GM18508 (cell line): ENCODE data around the gene MORC2.

ENCODE experiments used
- ATAC-seq: cut with Tn5 transposase; IDR thresholded peaks from one replicate; pipeline ENCODE4 v1.9.1; 2021; ENCODE audit warnings: moderate number of reproducible peaks; ENCODE audit not compliant: insufficient read depth, unreplicated experiment

Gene MORC2

GRCh38 chr22:30968015-30968923 is at the start of gene MORC2:
Gene MORC2, minus strand, starts transcription at chr22:30968774. Its CDS starts 885 bp downstream, at chr22:30967889.
- ATAC-seq, result no peak

DNA sequence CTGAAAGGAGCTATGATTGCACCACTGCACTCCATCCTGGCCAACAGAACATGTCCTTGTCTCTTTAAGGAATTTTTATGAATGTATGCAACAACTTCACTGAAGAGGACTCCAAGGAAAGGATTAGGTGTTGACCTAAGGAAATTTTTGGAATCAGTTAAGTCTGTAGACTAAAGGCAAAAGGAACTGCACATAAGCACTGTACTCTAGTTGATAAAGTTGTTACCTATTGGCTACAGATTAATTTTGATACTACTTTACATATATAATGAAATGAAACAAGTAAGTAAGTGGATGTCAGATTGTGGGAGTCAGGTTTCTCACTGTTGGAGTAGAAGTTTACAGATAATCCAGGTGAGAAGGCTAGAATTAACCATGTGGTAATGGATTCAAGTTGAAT is 37.0 kb upstream of the MORC2 start:
- ATAC-seq, result no peak

GRCh38 chr22:31001124-31001770 is 32.7 kb upstream of the MORC2 start:
- no peak for ATAC-seq

- no peak for ATAC-seq
Observed at GRCh38 chr22:30998329-30998728, 29.8 kb upstream of the MORC2 start.

DNA sequence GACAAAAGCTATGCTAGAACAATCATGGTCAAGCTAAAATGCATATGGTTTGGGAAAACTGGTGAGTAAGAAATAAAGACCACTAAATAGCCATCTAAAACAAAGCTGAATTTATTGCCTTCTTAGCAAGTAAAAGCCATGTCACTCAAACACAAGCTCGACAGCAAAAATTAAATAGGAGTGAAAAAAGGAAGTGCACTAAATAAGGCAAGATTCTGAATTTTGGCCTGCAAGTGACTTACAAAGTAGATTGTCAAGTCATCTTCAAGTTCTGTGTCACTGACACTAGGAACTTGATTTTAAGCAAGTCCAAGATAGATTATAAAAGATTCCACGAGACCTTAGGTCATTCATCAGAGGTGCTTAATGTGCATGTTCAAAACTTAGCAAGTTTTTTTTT is 27.9 kb upstream of the MORC2 start:
- no peak for ATAC-seq

DNA sequence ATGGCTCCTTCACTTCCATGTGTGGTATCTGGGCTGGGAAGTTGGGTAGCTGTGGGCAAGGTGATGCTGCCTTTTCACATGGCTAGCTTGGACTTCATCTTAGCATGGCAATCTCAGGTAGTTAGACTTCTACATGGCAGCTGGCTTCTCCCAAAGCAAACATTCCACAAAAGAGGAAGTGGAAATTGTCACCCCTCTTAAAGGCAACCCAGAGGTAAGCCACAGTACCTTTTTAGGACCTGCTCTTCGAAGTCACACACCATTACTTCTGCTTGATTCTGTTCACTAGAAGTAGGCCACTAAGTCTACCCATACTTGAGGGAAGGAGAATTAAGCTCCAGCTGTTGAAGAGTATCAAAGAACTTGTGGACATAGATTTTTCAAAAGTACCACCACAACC is 26.4 kb upstream of the MORC2 start:
- no peak for ATAC-seq

DNA sequence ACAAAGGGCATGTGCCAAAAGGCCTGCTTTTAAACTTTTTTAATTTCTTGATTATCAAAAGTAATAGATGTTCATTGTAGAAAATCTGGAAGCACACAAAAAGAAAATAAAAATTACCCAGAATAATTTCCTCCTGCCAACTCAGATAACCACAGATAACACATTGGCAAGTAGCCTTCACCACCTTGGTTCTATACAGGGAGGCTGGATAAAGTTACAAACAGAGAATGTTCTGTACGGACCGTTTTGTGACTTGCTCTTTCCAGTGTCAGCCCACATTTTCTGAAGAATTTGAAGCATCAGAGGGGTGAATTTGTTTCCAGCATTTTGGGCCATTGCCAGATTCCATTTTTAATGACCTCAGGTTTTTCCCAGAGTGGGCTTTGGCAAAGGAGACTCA is 24.0 kb upstream of the MORC2 start:
- no peak for ATAC-seq

- ATAC-seq, result no peak
Observed at GRCh38 chr22:30990690-30991089, 22.1 kb upstream of the MORC2 start.

DNA sequence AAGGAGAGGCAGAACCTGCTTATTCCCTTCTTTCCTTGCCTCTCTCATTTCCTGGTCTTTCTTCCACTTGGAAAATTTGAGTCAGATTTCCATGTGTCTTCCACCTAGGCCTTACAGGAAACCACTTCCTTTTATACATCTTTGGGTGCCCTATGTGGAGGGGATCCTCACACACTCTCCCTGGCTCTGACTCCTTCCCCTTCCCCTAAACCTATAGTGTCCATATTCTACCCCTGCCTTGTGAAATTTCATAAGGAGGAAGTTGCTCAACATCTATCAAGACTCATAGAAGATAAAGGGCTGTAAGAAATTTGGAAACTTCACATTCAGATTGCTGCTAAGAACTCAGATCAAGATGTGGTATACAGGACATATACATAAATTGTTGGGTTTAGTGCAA is 20.9 kb upstream of the MORC2 start:
- no peak for ATAC-seq

DNA sequence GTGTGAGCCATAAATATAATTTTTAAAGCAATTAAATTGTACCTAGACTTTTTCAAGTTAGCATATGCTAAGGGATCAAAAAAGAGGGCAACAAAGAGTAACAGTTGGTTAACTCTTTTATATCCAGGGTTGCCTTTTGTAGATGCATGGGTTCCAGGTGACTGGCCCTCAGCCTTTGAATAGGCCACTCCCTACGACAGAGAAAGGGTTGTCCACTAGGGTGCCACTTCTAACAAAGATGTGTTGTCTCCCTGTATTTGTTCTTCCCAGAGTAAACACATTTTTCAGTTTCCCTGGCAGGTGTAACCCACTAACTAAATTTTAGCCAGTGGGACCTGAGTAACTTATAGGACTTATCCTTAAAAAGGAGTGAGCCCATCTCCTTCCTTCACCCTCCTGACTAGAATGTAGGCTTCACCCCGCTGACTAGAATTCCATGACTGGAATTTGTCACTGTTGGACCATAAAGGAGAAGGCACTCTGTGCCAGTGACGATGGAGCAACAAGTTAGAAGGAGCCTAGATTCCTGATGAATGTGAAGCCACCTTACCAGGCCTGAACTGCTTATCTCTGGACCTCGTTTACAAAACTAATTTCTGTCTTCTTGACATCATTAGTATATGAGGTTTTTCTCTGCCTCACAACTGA is 17.1 kb upstream of the MORC2 start:
- ATAC-seq, result no peak

- ATAC-seq, result no peak
Observed at GRCh38 chr22:30984317-30984716, 15.7 kb upstream of the MORC2 start.

- ATAC-seq, result no peak
Observed at GRCh38 chr22:30982512-30982911, 13.9 kb upstream of the MORC2 start.

DNA sequence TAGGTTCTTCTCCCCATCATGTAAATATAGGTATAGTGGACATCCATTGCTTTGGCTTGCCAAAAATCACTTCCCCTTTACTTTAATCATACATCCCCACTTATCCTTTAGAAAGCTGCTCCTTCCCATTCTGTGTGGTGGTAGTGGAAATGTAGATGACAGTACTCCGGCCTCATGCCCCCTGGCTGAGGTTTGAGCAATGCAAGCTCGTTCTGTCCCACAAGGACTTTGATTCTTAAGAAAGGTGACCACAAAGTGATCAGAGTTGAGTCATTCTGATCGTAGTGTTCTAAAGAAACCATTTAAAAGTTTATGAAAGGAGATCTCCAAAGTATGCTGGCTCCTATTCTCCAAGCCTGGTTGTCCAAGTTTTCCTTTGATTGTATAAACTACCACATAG is 11.4 kb upstream of the MORC2 start:
- ATAC-seq, result no peak

DNA sequence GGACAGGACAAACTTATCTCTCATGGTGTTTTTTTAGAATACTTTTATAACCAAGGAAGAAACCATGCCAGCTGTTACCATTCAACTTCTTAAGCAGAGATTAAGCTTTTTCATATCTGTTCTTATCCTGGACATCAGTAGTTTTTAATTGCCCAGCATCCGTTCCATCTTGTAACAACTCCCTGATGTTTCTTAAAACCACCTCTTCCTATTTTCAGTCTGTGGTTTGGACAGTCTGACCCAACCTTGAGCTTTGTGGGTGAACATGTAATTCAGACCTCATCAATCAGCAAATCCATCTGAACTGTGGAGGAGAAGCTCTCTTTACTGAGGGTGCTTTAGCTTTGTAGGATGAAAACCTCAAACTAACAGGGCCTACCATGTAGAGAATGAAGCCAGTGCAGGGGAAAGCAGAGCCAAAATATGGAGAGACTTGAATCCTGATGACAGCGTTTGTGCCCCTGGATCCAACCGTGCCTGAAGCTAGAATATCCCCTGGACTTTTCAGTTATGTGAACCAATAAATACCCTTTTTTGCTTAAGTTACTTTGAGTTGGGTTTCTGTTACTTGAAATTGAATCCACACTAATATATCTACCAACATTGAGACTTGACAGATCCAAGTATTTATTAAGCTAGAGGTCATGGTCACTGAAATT is 9.9 kb upstream of the MORC2 start:
- ATAC-seq, result no peak

- no peak for ATAC-seq
Observed at GRCh38 chr22:30970356-30970746, 1.8 kb upstream of the MORC2 start.

DNA sequence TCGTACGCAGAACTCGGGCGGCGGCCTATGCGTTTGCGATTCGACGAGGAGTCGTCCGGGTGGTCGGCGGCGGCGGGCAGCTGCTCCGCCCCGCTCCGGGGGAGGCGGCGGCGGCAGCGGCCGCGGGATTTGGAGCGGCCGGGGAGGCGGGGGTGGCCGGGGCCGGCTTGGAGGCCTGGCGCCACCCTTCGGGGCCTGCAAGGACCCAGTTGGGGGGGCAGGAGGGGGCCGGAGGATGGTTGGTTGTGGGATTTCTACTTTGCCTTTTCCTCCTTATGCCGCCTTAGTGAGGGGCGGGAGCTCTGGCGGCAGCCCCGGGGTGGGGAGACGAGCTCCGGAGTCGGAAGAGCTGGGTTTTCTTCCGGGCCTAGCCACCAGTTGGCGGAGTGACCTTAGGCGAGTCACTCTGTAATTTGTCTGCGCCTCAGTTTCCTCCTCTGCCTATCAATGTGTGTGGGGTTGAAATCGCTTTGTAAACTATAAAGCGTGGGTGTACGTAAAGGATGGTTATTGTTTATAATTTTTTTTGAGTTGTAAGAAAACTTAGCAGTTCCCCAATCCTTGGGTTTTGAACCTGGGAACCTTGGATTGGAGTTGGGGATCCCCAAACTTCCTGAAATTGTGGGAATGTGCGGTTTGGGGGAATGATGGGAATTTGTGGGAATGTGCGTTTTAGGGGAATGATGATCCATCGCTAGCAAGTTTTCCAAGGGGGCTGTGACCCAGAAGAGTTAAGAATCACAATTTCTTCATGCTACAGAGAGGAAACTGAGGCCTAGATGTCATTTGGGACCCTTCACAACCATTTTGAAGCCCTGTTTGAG is 1.2 kb upstream of the MORC2 start:
- ATAC-seq, result peak; percentile 15

- ATAC-seq, result peak; percentile 77
Observed at GRCh38 chr22:30968924-30969531, 454 bp upstream of the MORC2 start, which contains the start of gene TUG1. Gene TUG1, plus strand, starts transcription at chr22:30969265.

GRCh38 chr22:30964858-30965257 is 3.7 kb downstream of the MORC2 start:
- no peak for ATAC-seq

DNA sequence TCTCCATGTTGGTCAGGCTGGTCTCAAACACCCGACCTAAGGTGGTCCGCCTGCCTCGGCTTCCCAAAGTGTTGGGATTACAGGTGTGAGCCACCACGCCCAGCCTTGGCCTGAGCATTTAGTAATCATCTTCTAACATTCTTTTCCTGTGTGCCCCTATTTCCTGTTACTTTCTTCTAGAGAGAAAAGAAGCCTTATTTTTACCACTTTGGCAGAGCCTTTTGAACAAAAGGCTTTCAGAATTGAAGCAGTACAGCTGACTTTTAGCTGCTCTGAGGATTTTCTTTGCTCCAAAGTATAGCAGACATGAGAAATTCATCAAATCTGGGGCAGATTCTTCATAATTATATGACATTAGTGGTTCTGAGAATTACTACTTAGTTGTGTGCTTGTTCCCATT is 13.4 kb downstream of the MORC2 start:
- ATAC-seq, result no peak
